ENCODE data around the gene BMP7. TPM values are rescaled to one million over a fixed set of nuclear protein-coding genes. Genes with fewer than 3 reads are reported as not detected.

The BMP7 gene
- total and polyA plus RNA-seq, 2 of the 8 experiments (the other 6 are each of a cell fraction or from before 2014, with no cell fraction given), result 9.2 to 14.7 TPM

- Histone ChIP-seq H2BK120ac (replicated peaks; ENCODE audit: low read depth, low read length) (no peak overlapping the region), H3K4me1 (replicated peaks in 1 of 4; ENCODE audit: control insufficient read depth in 3 of 4, insufficient read depth in 4 of 4, low read length in 3 of 4) (peaks cover 16 to 41% (median 33%) of the 10 kb centered on the region in 4 experiments), H3K79me1 (ENCODE audit: low read depth, low read length) (no peaks in the 10 kb centered on the region), H3K9me3 (ENCODE audit: insufficient read depth in 2 of 2, low read depth in 1 of 2, low read length in 1 of 2) (no peaks in the 10 kb centered on the region), H4K8ac (ENCODE audit: extremely low read depth, insufficient read depth, low read length) (no peak overlapping the region), H3K9ac (replicated peaks in 1 of 4; ENCODE audit: extremely low read depth in 1 of 4, low read depth in 3 of 4, low read length in 3 of 4) (no peak overlapping the region), H4K5ac (ENCODE audit: insufficient read length, low read depth, low read length) (no peak overlapping the region), H4K20me1 (replicated peaks in 1 of 2; ENCODE audit: control insufficient read depth in 1 of 2, insufficient read depth in 2 of 2, low read length in 2 of 2) (no peaks in the 10 kb centered on the region), H2BK15ac (ENCODE audit: low read length) (peak overlapping the region; percentile 61; the same call in 1 of the 2 replicates), H3K27me3 (replicated peaks in 1 of 4; ENCODE audit: control insufficient read depth in 3 of 4, extremely low read depth in 1 of 4, insufficient read depth in 3 of 4, low read length in 3 of 4) (peaks cover 33 to 76% (median 75%) of the 10 kb centered on the region in 4 experiments), H2AFZ (ENCODE audit: low read length) (no peak overlapping the region), H3K4me2 (ENCODE audit: insufficient read depth in 1 of 2, low read depth in 2 of 2, low read length in 2 of 2) (peak overlapping the region; percentile 71 to 98), H3K27ac (ENCODE audit: low read depth, low read length) (no peak overlapping the region), H3K4ac (replicated peaks; ENCODE audit: insufficient read length, low read depth, low read length) (no peak overlapping the region), H4K91ac (replicated peaks; ENCODE audit: insufficient read length, low read length) (peak overlapping the region; percentile 17), H3K56ac (replicated peaks; ENCODE audit: insufficient read length, low read depth, low read length) (no peak overlapping the region), H2BK20ac (ENCODE audit: low read length) (peak overlapping the region; percentile 13; the same call in 1 of the 2 replicates), H3K23ac (ENCODE audit: insufficient read length) (no peak overlapping the region), H3K14ac (ENCODE audit: insufficient read length) (no peak overlapping the region), H3K36me3 (ENCODE audit: control insufficient read depth in 2 of 4, insufficient read depth in 4 of 4, low read length in 3 of 4) (no peaks in the 10 kb centered on the region), H3K23me2 (ENCODE audit: low read depth, low read length) (peaks cover 24% of the 10 kb centered on the region), H2BK12ac (ENCODE audit: low read depth, low read length) (0 out of 2 replicates have a peak overlapping the region, but pooled peaks have one; percentile 50), H2AK5ac (ENCODE audit: low read depth, low read length) (no peak overlapping the region), H3K79me2 (ENCODE audit: control insufficient read depth in 1 of 2, insufficient read depth in 2 of 2, low read length in 2 of 2) (no peaks in the 10 kb centered on the region), H3K4me3 (ENCODE audit: extremely low read depth in 1 of 4, insufficient read depth in 2 of 4, low read depth in 3 of 4, low read length in 4 of 4) (peak overlapping the region; percentile 65 to 78 (median 74)), H3K18ac (ENCODE audit: extremely low read depth, low read length) (peak overlapping the region; percentile 71), H2BK5ac (ENCODE audit: low read depth, low read length) (no peak overlapping the region)
- no peak for FAIRE-seq
- no peak for DNase-seq (ENCODE audit: low read depth in 1 of 2, low spot score in 2 of 2)
- WGBS, 2 experiments (ENCODE audit: extremely low coverage in 1 of 2, insufficient coverage in 1 of 2, insufficient read length in 1 of 2, insufficient replicate concordance in 2 of 2, low coverage in 1 of 2, low lambda C conversion rate in 2 of 2, missing lambda C conversion rate in 1 of 2), result 28% methylated on average over 24 of the region's 24 CpGs; no CpG with 5 or more reads in 1 of the 2 experiments
- ChIA-PET POLR2A (ENCODE audit: partially characterized antibody) (no interaction called here), CTCF (ENCODE audit: partially characterized antibody) (interaction anchor here (1.9 kb wide), 1 partner anchor 62 kb away, joined by 8 read pairs; the partner anchor contains the start of gene SPO11)
- TF ChIP-seq MAFK (IDR thresholded peaks at IDR 0.05; ENCODE audit: low read depth, low read length) (no peak), CBX5 (IDR thresholded peaks at IDR 0.05; ENCODE audit: low read depth, low read length) (no peak), TAF1 (IDR thresholded peaks at IDR 0.05; ENCODE audit: low read depth, low read length) (no peak), NRF1 (IDR thresholded peaks at IDR 0.05; ENCODE audit: low read depth, low read length) (no peak), RBBP5 (IDR thresholded peaks at IDR 0.05; ENCODE audit: borderline replicate concordance, low read depth, low read length) (0 out of 2 replicates have a peak, but pooled peaks have one; percentile 13), SUZ12 (IDR thresholded peaks at IDR 0.05; ENCODE audit: low read length) (peak; percentile 47; the same call in 1 of the 2 replicates), EZH2 (IDR thresholded peaks at IDR 0.05; ENCODE audit: low read depth, low read length, severe bottlenecking) (peak; percentile 55), RNF2 (IDR thresholded peaks at IDR 0.05; ENCODE audit: borderline replicate concordance, low read depth, low read length, missing control alignments, poor library complexity, severe bottlenecking) (no peak)
These were observed 849 bp upstream of the BMP7 start for GRCh38 chr20:57267158-57267821.

Measured in H1 (cell line).